Measurements from ENCODE around the gene CDH13.

GRCh38 chr16:82583422-82583821 is 43.3 kb upstream of the CDH13 start:
- TF ChIP-seq CTCF (IDR thresholded peaks at IDR 0.05; ENCODE audit: low read depth, low read length, poor library complexity, severe bottlenecking) (no peak), EZH2phosphoT487 (IDR thresholded peaks at IDR 0.05; ENCODE audit: borderline replicate concordance, low read length) (no peak)

All from DOHH2 (cell line).